ENCODE results near the gene TMEM178B.

- TF ChIP-seq BCLAF1 (IDR thresholded peaks at IDR 0.05; ENCODE audit: borderline replicate concordance in 1 of 2, control insufficient read depth in 1 of 2, low read depth in 2 of 2, low read length in 1 of 2) = no peak
- TF ChIP-seq MAX (CRISPR knock-in tag; IDR thresholded peaks at IDR 0.05) = no peak
- TF ChIP-seq E4F1 (CRISPR knock-in tag; IDR thresholded peaks at IDR 0.05; ENCODE audit: borderline replicate concordance) = no peak
- no peak for TF ChIP-seq ZNF395 (CRISPR knock-in tag; IDR thresholded peaks at IDR 0.05)
- no peak for TF ChIP-seq EP300 (IDR thresholded peaks at IDR 0.05; ENCODE audit: low read length)
- no peak for TF ChIP-seq REST (IDR thresholded peaks at IDR 0.05; ENCODE audit: borderline replicate concordance)
- TF ChIP-seq REST (CRISPR knock-in tag; IDR thresholded peaks at IDR 0.05; ENCODE audit: low read depth) = no peak
- no peak for TF ChIP-seq MYNN (IDR thresholded peaks at IDR 0.05)
- TF ChIP-seq MYNN (CRISPR knock-in tag; IDR thresholded peaks at IDR 0.05) = no peak
- TF ChIP-seq RAD21 (CRISPR knock-in tag; conservative IDR thresholded peaks at IDR 0.05 in 1 of 2, IDR thresholded peaks at IDR 0.05 in 1 of 2) = no peak
- TF ChIP-seq ZKSCAN3 (CRISPR knock-in tag; IDR thresholded peaks at IDR 0.05) = no peak
Measured at GRCh38 chr7:141076377-141076776, 2.5 kb downstream of the TMEM178B start.
